ENCODE measurements around the gene ZNF414. TPM values are rescaled to one million over a fixed set of nuclear protein-coding genes. Genes with fewer than 3 reads are reported as not detected.
"Not testable (repeated sequence)": the region's sequence is repeated elsewhere in the genome, so short reads cannot be mapped to it uniquely, and the experiment has no call there.

Gene ZNF414
- total and polyA plus RNA-seq, 3 experiments from 2014 or later, result 18.0 to 26.0 (median 25.7) TPM

DNA sequence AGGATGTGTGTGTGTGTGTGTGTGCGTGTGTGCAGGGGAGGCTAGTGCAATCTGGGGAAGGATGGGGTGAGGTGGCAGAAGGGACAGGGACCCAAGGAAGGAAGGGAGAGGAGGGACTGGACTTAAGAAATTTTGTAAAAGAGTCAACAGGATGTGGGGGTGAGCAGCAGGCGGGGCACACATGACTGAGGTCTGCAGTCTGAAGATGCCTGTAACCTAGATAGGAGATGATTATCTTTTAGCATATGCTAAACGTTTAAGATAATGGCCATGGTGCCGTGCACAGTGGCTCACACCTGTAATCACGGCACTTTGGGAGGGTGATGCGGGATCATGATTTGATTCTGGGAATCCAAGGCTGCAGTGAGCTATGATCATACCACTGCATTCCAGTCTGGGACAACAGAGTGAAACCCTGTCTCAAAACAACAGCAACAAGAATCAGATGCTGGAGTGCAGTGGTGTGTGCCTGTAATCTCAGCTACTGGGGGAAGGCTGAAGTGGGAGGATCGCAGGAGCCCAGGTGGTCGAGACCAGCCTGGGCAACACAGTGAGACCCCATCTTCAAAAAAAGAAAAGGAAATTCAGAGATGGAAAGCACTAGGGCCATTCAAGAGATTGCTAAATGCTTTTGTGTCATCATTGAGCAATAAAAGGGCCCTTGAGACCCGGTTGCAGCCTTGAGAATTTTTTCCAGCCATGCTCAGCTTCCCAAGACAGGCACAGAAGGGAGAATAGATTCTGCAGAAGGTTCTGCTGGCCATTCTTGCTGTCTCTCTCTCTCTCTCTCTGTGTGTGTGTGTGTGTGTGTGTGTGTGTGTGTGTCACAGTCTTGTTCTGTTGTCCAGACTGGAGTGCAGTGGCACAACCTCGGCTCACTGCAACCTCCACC lies 3.8 kb upstream of the ZNF414 start:
- peak overlapping the region; percentile 74 for H3K4me3 ChIP-seq (ENCODE audit: low read length)

DNA sequence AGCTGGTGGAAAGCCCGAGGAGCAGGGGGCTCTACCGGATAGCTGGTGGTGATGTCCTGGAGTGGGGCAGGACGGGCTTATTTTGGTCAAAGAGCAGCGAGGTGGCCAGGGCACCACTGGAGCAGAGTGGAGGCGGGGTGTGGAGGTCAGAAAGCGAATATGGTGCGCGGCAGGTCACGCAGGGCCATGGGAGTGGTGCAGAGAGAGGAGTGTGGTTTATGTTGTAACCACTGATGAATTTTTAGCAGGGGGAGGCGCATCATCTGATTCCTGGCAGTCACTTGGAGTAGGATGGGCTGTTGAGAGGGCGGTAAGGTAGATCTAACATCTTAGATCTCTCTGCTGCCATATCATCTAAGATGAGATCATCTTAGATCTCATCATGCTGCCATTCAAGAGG lies 1.4 kb upstream of the ZNF414 start:
- H3K27me3 ChIP-seq (ENCODE audit: insufficient read depth, low read length, poor library complexity, severe bottlenecking), result no peaks in the 10 kb centered on the region
- H3K4me3 ChIP-seq (ENCODE audit: low read length), result peak overlapping the region; percentile 37
- peak overlapping the region; percentile 83 for H3K27ac ChIP-seq (ENCODE audit: low read depth, low read length)
- POLR2A ChIA-PET, result interaction anchor here (1.5 to 3.0 kb wide), 5 partner anchors 10 to 71 kb away, joined by 4 to 14 read pairs (median 5); no protein-coding TSS in a partner anchor
- H3K9me3 ChIP-seq (ENCODE audit: low read length), result no peaks in the 10 kb centered on the region
- Mint-ChIP-seq H3K36me3 (peaks cover 0 to 26% (median 2%) of the 10 kb centered on the region in 3 donors), H3K4me3 (peak overlapping the region; percentile 72 to 97 (median 93)), H3K4me1 (peaks cover 47 to 70% (median 53%) of the 10 kb centered on the region in 3 donors), H3K9me3 (no peaks in the 10 kb centered on the region), H3K27ac (peak overlapping the region; percentile 94 to 99 (median 98)), H3K27me3 (peaks cover 0 to 4% of the 10 kb centered on the region in 2 donors)
- peaks cover 76% of the 10 kb centered on the region for H3K4me1 ChIP-seq (ENCODE audit: insufficient read depth, low read length)
- no peaks in the 10 kb centered on the region for H3K36me3 ChIP-seq (ENCODE audit: insufficient read depth, low read length)
- CTCF ChIA-PET, result interaction anchor here (0.9 to 11.0 kb wide), 4 partner anchors 9 to 63 kb away, joined by 3 to 120 read pairs (median 10); partner anchors contain the start of gene MYO1F
- DNase-seq, result peak in 4 of 5 donors; percentile 35 to 75 (median 62)

More for the DNA sequence above, 3.8 kb upstream of the ZNF414 start:
- peaks cover 43 to 65% (median 49%) of the 10 kb centered on the region in 3 donors for H3K4me1 Mint-ChIP-seq
- H3K9me3 ChIP-seq (ENCODE audit: low read length), result no peaks in the 10 kb centered on the region
- H3K4me3 Mint-ChIP-seq, result peak overlapping the region; percentile 69 to 92 (median 80)
- H3K27ac ChIP-seq (ENCODE audit: low read depth, low read length), result peak overlapping the region; percentile 71
- ChIA-PET CTCF (interaction anchor here (1.2 to 11.0 kb wide), 6 partner anchors 11 to 164 kb away, joined by 3 to 120 read pairs (median 4); partner anchors contain the start of gene MYO1F), POLR2A (interaction anchor here (0.6 to 1.7 kb wide), 9 partner anchors 11 to 84 kb away, joined by 3 to 8 read pairs (median 3); no protein-coding TSS in a partner anchor)
- H3K27me3 Mint-ChIP-seq, result peaks cover 0 to 7% of the 10 kb centered on the region in 2 donors
- H3K9me3 Mint-ChIP-seq, result no peaks in the 10 kb centered on the region
- H3K36me3 Mint-ChIP-seq, result peaks cover 0 to 30% (median 2%) of the 10 kb centered on the region in 3 donors
- H3K36me3 ChIP-seq (ENCODE audit: insufficient read depth, low read length), result no peaks in the 10 kb centered on the region
- peak; percentile 32 to 81 (median 56) for DNase-seq
- no peaks in the 10 kb centered on the region for H3K27me3 ChIP-seq (ENCODE audit: insufficient read depth, low read length, poor library complexity, severe bottlenecking)
- H3K27ac Mint-ChIP-seq, result peak overlapping the region; percentile 90 to 97 (median 96)
- H3K4me1 ChIP-seq (ENCODE audit: insufficient read depth, low read length), result peaks cover 66% of the 10 kb centered on the region

DNA sequence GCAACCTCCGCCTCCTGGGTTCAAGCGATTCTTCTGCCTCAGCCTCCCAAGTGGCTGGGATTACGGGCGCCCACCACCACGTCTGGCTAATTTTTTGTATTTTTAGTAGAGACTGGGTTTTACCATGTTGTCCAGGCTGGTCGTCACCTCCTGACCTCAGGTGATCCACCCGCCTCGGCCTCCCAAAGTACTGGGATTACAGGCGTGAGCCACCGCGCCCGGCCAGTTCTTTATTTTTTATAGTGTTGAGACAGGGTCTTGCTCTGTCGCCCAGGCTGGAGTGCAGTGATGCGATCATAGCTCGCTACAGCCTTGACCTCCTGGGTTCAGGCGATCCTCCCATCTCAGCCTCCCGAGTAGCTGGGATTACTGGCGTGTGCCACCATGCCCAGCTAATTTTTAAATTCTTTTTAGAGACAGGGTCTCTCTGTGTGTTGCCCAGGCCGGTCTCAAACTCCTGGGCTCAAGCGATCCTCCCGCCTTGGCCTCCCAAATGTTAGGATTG lies 590 bp upstream of the ZNF414 start:
- H3K9me3 ChIP-seq (ENCODE audit: low read length); H3K9me3 Mint-ChIP-seq; H3K36me3 ChIP-seq (ENCODE audit: insufficient read depth, low read length); H3K27me3 ChIP-seq (ENCODE audit: insufficient read depth, low read length, poor library complexity, severe bottlenecking); DNase-seq; H3K27me3 Mint-ChIP-seq: not testable (repeated sequence)
- CTCF ChIA-PET, result interaction anchor here (0.9 to 11.0 kb wide), 10 partner anchors 10 to 101 kb away, joined by 3 to 120 read pairs (median 5); partner anchors contain the start of genes MARCHF2 and MYO1F
- peaks cover 47 to 66% (median 53%) of the 10 kb centered on the region in 3 donors for H3K4me1 Mint-ChIP-seq
- H3K4me3 Mint-ChIP-seq, result peak overlapping the region; percentile 89 to 97 (median 93)
- Histone ChIP-seq H3K4me3 (ENCODE audit: low read length) (peak overlapping the region; percentile 68), H3K4me1 (ENCODE audit: insufficient read depth, low read length) (peaks cover 71% of the 10 kb centered on the region), H3K27ac (ENCODE audit: low read depth, low read length) (peak overlapping the region; percentile 83)
- POLR2A ChIA-PET, result interaction anchor here (0.6 to 3.0 kb wide), 14 partner anchors 8 to 125 kb away, joined by 3 to 15 read pairs (median 6); partner anchors contain the start of gene HNRNPM
- peaks cover 0 to 25% (median 2%) of the 10 kb centered on the region in 3 donors for H3K36me3 Mint-ChIP-seq
- peak overlapping the region; percentile 94 to 99 (median 98) for H3K27ac Mint-ChIP-seq

DNA sequence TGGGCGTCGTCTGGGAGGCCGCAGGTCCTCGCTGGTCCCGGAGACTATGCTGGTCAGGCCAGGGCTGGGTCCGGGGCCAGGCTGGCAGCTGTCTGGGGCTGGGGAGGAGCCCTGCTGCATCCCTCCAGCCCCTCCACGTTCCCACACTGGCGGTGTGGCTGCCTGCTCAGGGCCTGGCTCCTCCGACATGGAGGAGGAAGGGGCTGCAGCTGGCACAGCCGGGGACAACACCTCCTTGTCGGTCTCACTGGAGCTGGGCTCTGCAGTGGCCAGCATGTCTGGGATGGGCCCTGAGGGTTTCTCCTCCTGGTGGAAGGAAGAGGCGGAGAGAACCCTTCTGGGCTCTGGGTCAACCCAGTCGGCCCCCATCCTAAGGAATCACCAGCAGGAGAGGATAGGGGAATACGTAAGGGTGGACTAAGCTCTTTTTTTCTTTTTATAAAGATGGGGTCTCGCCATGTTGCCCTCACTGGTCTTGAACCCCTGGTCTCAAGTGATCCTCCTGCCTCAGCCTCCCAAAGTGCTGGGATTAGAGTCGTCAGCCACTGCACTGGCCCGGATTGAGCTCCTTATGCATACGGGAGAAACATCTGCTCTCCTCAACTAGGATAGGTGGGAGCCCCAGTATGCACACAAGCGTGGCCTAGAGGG lies 806 bp downstream of the ZNF414 start:
- CTCF ChIA-PET, result interaction anchor here (1.4 to 11.0 kb wide), 6 partner anchors 8 to 65 kb away, joined by 5 to 120 read pairs (median 8); partner anchors contain the start of gene MYO1F
- Mint-ChIP-seq H3K4me1 (peaks cover 40 to 55% (median 45%) of the 10 kb centered on the region in 3 donors), H3K4me3 (peak overlapping the region; percentile 89 to 97 (median 93))

DNA sequence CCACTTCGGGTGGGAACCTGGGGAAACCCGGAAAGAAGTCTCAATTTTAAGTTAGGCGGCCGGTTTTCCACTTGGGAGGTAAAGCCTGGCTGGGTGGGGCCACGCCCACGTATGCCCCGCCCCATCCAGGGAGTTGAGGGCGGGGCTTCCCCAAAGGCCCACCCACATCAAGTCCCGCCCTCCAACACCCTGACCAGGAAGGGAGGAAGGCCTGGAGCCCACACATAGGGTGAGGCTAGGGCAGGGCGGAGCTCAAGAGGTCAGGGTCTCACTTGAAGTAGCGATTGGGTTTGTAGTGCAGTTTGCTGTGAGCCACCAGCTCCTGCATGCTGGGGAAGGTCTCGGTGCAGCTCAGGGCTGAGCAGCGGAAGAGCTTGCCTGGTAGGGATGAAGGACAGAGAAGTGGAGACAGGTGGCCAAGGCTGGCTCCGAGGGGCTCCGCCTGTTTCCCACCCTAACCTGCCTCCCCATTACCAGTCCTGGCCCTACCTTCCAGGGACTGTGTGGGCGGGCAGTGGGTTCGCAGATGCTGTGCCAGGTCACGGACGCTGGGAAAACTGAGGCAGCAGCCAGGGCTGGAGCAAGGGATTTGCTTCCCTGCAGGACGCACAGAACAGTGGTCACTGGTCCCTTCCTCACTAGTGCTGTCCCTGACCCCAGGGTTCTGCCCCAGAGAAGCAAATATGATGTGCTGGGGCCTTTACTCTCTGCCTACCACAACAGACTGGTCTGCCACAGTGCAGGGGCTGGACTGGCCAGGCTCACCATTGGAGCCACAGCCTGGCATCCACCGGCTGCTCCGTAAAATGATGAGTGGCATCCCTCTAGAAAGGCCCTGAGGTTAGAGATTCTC lies 1.6 kb downstream of the ZNF414 start:
- H3K9me3 Mint-ChIP-seq, result no peaks in the 10 kb centered on the region
- peak overlapping the region; percentile 33 for H3K27ac ChIP-seq (ENCODE audit: low read depth, low read length)
- H3K36me3 Mint-ChIP-seq, result peaks cover 0 to 30% (median 2%) of the 10 kb centered on the region in 3 donors
- H3K4me1 ChIP-seq (ENCODE audit: insufficient read depth, low read length), result peaks cover 49% of the 10 kb centered on the region
- POLR2A ChIA-PET, result interaction anchor here (0.9 to 3.0 kb wide), 4 partner anchors 25 to 68 kb away, joined by 3 to 14 read pairs (median 8); partner anchors contain the start of gene HNRNPM
- no peaks in the 10 kb centered on the region for H3K27me3 ChIP-seq (ENCODE audit: insufficient read depth, low read length, poor library complexity, severe bottlenecking)
- peak overlapping the region in 3 of 8 donors; percentile 53 to 80 (median 57) for H3K27ac Mint-ChIP-seq
- CTCF ChIA-PET, result interaction anchor here (1.7 to 11.0 kb wide), 4 partner anchors 8 to 66 kb away, joined by 6 to 120 read pairs (median 13); partner anchors contain the start of gene MYO1F
- H3K36me3 ChIP-seq (ENCODE audit: insufficient read depth, low read length), result no peaks in the 10 kb centered on the region
- H3K27me3 Mint-ChIP-seq, result peaks cover 0 to 4% of the 10 kb centered on the region in 2 donors
- H3K4me3 ChIP-seq (ENCODE audit: low read length), result no peak overlapping the region
- no peaks in the 10 kb centered on the region for H3K9me3 ChIP-seq (ENCODE audit: low read length)
- no peak for DNase-seq
- peaks cover 31 to 47% (median 37%) of the 10 kb centered on the region in 3 donors for H3K4me1 Mint-ChIP-seq
- peak overlapping the region in 4 of 7 donors; percentile 37 to 78 (median 60) for H3K4me3 Mint-ChIP-seq

More for the DNA sequence above, 806 bp downstream of the ZNF414 start:
- Histone ChIP-seq H3K27me3 (ENCODE audit: insufficient read depth, low read length, poor library complexity, severe bottlenecking) (no peaks in the 10 kb centered on the region), H3K36me3 (ENCODE audit: insufficient read depth, low read length) (no peaks in the 10 kb centered on the region), H3K9me3 (ENCODE audit: low read length) (no peaks in the 10 kb centered on the region), H3K27ac (ENCODE audit: low read depth, low read length) (peak overlapping the region; percentile 83), H3K4me1 (ENCODE audit: insufficient read depth, low read length) (peaks cover 57% of the 10 kb centered on the region), H3K4me3 (ENCODE audit: low read length) (peak overlapping the region; percentile 68)
- POLR2A ChIA-PET, result interaction anchor here (0.7 to 3.0 kb wide), 15 partner anchors 8 to 100 kb away, joined by 3 to 15 read pairs (median 7); partner anchors contain the start of genes HNRNPM and MARCHF2
- Mint-ChIP-seq H3K27ac (peak overlapping the region; percentile 94 to 99 (median 98)), H3K27me3 (peaks cover 0 to 4% of the 10 kb centered on the region in 2 donors), H3K36me3 (peaks cover 0 to 28% (median 2%) of the 10 kb centered on the region in 3 donors), H3K9me3 (no peaks in the 10 kb centered on the region)
- no peak for DNase-seq

DNA sequence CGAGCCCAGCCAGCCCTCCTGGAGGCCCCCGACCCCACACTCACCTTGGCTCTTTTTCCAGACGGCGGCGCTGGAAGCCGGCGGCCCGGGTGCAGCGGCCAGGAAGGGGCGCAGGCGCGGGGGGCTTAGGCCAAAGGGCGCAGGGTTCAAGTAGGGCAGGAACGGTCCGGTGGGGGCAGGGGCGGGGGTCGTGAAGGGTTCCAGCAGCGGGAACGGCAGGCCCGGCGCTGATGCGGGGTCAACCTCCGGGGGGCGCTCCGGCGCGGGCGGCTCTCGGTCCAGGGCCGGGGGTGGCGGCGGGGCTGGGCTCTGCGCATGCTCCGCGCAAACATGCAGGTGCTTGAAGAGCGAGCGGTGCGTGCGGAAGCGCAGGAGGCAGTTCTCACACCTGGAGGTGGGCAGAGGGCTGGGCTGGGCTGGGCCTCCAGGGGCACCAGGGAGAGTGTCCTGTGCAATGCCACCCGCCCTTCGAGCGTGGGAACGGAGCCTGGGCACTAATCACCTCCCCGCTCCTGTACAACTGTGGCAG lies 2.3 kb downstream of the ZNF414 start:
- POLR2A ChIA-PET, result no interaction called here
- no peaks in the 10 kb centered on the region for H3K36me3 ChIP-seq (ENCODE audit: insufficient read depth, low read length)
- no peaks in the 10 kb centered on the region for H3K9me3 ChIP-seq (ENCODE audit: low read length)
- H3K4me3 Mint-ChIP-seq, result no peak overlapping the region
- H3K9me3 Mint-ChIP-seq, result no peaks in the 10 kb centered on the region
- peaks cover 0 to 4% of the 10 kb centered on the region in 2 donors for H3K27me3 Mint-ChIP-seq
- no peak overlapping the region for H3K27ac ChIP-seq (ENCODE audit: low read depth, low read length)
- CTCF ChIA-PET, result interaction anchor here (11.0 kb wide), 1 partner anchor 67 kb away, joined by 120 read pairs; the partner anchor contains the start of gene MYO1F
- H3K36me3 Mint-ChIP-seq, result peaks cover 0 to 30% (median 2%) of the 10 kb centered on the region in 3 donors
- no peak overlapping the region for H3K27ac Mint-ChIP-seq
- peaks cover 28 to 44% (median 33%) of the 10 kb centered on the region in 3 donors for H3K4me1 Mint-ChIP-seq
- DNase-seq, result no peak
- peaks cover 44% of the 10 kb centered on the region for H3K4me1 ChIP-seq (ENCODE audit: insufficient read depth, low read length)
- H3K27me3 ChIP-seq (ENCODE audit: insufficient read depth, low read length, poor library complexity, severe bottlenecking), result no peaks in the 10 kb centered on the region
- H3K4me3 ChIP-seq (ENCODE audit: low read length), result no peak overlapping the region

Measured in CD8-positive, alpha-beta memory T cell (primary cell).